ENCODE measurements around the gene CYP4F8. TPM values are rescaled to one million over a fixed set of nuclear protein-coding genes. Genes with fewer than 3 reads are reported as not detected.

Gene CYP4F8
- total RNA-seq, 4 donors from 2014 or later: not detected

DNA sequence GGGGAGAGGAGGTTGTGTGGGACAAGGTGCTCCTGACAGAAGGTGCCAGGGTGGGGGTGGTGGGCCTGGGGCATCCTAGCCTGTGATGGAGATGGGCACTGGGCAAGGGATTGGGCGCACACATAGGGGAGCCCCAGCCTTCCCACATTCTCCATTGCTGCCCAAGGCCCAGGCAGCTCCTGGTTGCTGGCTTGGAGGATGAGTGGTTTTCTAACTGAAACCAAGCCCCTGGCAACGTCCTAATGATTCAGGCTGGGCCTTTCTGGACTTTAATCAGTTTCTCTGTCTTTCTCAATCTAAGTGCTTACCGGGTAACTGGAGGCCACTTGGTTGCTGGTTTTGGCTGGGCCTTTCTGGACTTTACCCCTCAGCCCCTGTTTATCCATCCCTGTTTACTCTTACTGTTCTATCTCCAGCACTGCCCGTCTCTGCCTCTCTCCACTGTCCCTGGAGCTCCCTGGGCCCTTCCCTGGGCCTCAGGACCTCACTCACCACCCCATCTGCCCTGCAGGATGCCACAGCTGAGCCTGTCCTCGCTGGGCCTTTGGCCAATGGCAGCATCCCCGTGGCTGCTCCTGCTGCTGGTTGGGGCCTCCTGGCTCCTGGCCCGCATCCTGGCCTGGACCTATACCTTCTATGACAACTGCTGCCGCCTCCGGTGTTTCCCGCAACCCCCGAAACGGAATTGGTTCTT is 26.0 kb downstream of the CYP4F8 start:
- Histone ChIP-seq H3K9me3 (no peaks in the 10 kb centered on the region), H3K36me3 (no peaks in the 10 kb centered on the region), H3K4me3 (no peak overlapping the region), H3K27ac (no peak overlapping the region), H3K27me3 (no peaks in the 10 kb centered on the region), H3K4me1 (no peaks in the 10 kb centered on the region)
- TF ChIP-seq, protein P1, sequence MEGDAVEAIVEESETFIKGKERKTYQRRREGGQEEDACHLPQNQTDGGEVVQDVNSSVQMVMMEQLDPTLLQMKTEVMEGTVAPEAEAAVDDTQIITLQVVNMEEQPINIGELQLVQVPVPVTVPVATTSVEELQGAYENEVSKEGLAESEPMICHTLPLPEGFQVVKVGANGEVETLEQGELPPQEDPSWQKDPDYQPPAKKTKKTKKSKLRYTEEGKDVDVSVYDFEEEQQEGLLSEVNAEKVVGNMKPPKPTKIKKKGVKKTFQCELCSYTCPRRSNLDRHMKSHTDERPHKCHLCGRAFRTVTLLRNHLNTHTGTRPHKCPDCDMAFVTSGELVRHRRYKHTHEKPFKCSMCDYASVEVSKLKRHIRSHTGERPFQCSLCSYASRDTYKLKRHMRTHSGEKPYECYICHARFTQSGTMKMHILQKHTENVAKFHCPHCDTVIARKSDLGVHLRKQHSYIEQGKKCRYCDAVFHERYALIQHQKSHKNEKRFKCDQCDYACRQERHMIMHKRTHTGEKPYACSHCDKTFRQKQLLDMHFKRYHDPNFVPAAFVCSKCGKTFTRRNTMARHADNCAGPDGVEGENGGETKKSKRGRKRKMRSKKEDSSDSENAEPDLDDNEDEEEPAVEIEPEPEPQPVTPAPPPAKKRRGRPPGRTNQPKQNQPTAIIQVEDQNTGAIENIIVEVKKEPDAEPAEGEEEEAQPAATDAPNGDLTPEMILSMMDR (IDR thresholded peaks at IDR 0.05 in 4 of 5, conservative IDR thresholded peaks at IDR 0.05 in 1 of 5): no peak
- TF ChIP-seq POLR2A (IDR thresholded peaks at IDR 0.05): no peak
- in situ Hi-C loops (cut with MboI; ENCODE audit: low sequenced_read_pairs in 4 of 4): no loop called here
- DNase-seq (no peak), ATAC-seq (no peak)
- intact Hi-C loops (cut with DNase I; ENCODE audit: low total_unique reads): no loop called here

GRCh38 chr19:15641901-15642491 is 27.0 kb downstream of the CYP4F8 start:
- H3K9me3 ChIP-seq: no peaks in the 10 kb centered on the region
- TF ChIP-seq POLR2A (IDR thresholded peaks at IDR 0.05): no peak
- TF ChIP-seq, protein P1 (IDR thresholded peaks at IDR 0.05 in 4 of 5, conservative IDR thresholded peaks at IDR 0.05 in 1 of 5): no peak
- H3K4me3 ChIP-seq: no peak overlapping the region
- no peaks in the 10 kb centered on the region for H3K36me3 ChIP-seq
- intact Hi-C loops (cut with DNase I; ENCODE audit: low total_unique reads) (no loop called here), in situ Hi-C loops (cut with MboI; ENCODE audit: low sequenced_read_pairs in 4 of 4) (no loop called here)
- no peaks in the 10 kb centered on the region for H3K4me1 ChIP-seq
- no peak overlapping the region for H3K27ac ChIP-seq
- DNase-seq (no peak), ATAC-seq (no peak)
- no peaks in the 10 kb centered on the region for H3K27me3 ChIP-seq

DNA sequence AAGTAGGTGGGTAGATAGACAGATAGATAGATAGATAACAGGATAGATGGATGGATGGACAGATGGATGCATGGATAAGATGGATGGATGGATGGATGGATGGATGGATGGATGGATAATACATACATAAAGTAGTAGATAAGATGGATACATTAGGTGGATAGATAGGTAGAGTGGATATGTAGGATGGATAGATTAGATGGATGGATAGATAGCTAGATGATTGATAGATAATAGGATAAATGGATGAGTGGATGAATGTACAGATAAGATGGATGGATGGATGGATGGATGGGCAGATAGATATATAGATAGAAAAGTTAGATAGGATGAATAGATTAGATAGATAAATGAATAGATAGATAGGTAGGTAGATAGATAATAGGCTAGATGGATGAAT is 27.8 kb downstream of the CYP4F8 start:
- no peak overlapping the region for H3K27ac ChIP-seq
- ATAC-seq (no peak), DNase-seq (no peak)
- TF ChIP-seq POLR2A (IDR thresholded peaks at IDR 0.05): no peak
- TF ChIP-seq, protein P1 (IDR thresholded peaks at IDR 0.05 in 4 of 5, conservative IDR thresholded peaks at IDR 0.05 in 1 of 5): no peak
- H3K4me3 ChIP-seq: no peak overlapping the region
- intact Hi-C loops (cut with DNase I; ENCODE audit: low total_unique reads): no loop called here
- in situ Hi-C loops (cut with MboI; ENCODE audit: low sequenced_read_pairs in 4 of 4): no loop called here
- H3K36me3 ChIP-seq: no peaks in the 10 kb centered on the region
- H3K9me3 ChIP-seq: no peaks in the 10 kb centered on the region
- no peaks in the 10 kb centered on the region for H3K27me3 ChIP-seq
- H3K4me1 ChIP-seq: no peaks in the 10 kb centered on the region

DNA sequence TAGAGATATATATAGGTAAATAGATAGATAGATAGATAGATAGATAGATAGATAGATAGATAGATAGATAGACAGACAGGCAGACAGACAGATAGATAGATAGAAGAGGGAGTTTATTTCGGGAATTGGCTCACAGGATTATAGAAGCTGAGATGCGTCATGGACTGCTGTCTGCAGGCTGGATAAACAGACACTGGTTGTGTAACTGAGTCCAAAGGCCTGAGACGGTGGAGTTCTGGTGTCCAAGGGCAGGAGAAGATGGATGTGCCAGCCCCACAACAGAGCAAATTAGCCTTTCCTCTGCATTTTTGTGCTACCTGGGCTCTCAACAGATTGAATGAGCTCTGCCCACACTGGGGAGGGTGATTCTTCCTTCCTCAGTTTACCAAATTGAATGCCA is 28.4 kb downstream of the CYP4F8 start:
- in situ Hi-C loops (cut with MboI; ENCODE audit: low sequenced_read_pairs in 4 of 4) (no loop called here), intact Hi-C loops (cut with DNase I; ENCODE audit: low total_unique reads) (no loop called here)
- Histone ChIP-seq H3K4me3 (no peak overlapping the region), H3K27me3 (no peaks in the 10 kb centered on the region), H3K4me1 (no peaks in the 10 kb centered on the region), H3K9me3 (no peaks in the 10 kb centered on the region), H3K36me3 (no peaks in the 10 kb centered on the region), H3K27ac (no peak overlapping the region)
- TF ChIP-seq, protein P1 (IDR thresholded peaks at IDR 0.05 in 4 of 5, conservative IDR thresholded peaks at IDR 0.05 in 1 of 5): no peak
- ATAC-seq: no peak
- DNase-seq: no peak

Measured in gastrocnemius medialis (tissue), 4 donors.